Kidney epithelial cell (primary cell): ENCODE results near the gene DAPK3. TPM values are rescaled to one million over a fixed set of nuclear protein-coding genes. Genes with fewer than 3 reads are reported as not detected.
A peak's percentile ranks its signal among the peaks of the same experiment; 100 is the strongest.

Experiments
- DNase-seq: peaks from one replicate; pipeline ENCODE4 v3.0.0-alpha.2; 2010; ENCODE audit warnings: low read depth
- H3K27me3 ChIP-seq: 2 replicates; pipeline ENCODE4 v1.6.0; 2011; ENCODE audit warnings: low read length; ENCODE audit not compliant: control insufficient read depth, insufficient read depth
- H3K36me3 ChIP-seq: 2 replicates; pipeline ENCODE4 v1.5.1; 2011; ENCODE audit warnings: low read length; ENCODE audit not compliant: control insufficient read depth, insufficient read depth
- H3K4me3 ChIP-seq: 2 replicates; pipeline ENCODE4 v1.5.1; 2011; ENCODE audit warnings: low read depth, mild to moderate bottlenecking, control low read depth, low read length
- total RNA-seq: library from RNA; depleted of rRNA; stranded (reverse); fragments of >200 nt; gene quantifications from 2 replicates; pipeline ENCODE4 v1.2.3, GENCODE V29; 2015
- TF ChIP-seq, protein P1 (sequence below): IDR thresholded peaks from 2 replicates; pipeline ENCODE4 v1.5.1; 2011; ENCODE audit warnings: mild to moderate bottlenecking, moderate library complexity, low read length, control low read depth, inconsistent platforms; ENCODE audit not compliant: insufficient read depth, poor library complexity, severe bottlenecking

Gene DAPK3
- total RNA-seq, 1 donor from 2014 or later: 199 TPM

GRCh38 chr19:3983542-3983914 lies 12.6 kb upstream of the DAPK3 start:
- Histone ChIP-seq H3K36me3 (peaks cover 21% of the 10 kb centered on the region), H3K27me3 (no peaks in the 10 kb centered on the region), H3K4me3 (peak overlapping the region; percentile 92)
- TF ChIP-seq, protein P1, sequence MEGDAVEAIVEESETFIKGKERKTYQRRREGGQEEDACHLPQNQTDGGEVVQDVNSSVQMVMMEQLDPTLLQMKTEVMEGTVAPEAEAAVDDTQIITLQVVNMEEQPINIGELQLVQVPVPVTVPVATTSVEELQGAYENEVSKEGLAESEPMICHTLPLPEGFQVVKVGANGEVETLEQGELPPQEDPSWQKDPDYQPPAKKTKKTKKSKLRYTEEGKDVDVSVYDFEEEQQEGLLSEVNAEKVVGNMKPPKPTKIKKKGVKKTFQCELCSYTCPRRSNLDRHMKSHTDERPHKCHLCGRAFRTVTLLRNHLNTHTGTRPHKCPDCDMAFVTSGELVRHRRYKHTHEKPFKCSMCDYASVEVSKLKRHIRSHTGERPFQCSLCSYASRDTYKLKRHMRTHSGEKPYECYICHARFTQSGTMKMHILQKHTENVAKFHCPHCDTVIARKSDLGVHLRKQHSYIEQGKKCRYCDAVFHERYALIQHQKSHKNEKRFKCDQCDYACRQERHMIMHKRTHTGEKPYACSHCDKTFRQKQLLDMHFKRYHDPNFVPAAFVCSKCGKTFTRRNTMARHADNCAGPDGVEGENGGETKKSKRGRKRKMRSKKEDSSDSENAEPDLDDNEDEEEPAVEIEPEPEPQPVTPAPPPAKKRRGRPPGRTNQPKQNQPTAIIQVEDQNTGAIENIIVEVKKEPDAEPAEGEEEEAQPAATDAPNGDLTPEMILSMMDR: no peak
- DNase-seq: no peak

DNA sequence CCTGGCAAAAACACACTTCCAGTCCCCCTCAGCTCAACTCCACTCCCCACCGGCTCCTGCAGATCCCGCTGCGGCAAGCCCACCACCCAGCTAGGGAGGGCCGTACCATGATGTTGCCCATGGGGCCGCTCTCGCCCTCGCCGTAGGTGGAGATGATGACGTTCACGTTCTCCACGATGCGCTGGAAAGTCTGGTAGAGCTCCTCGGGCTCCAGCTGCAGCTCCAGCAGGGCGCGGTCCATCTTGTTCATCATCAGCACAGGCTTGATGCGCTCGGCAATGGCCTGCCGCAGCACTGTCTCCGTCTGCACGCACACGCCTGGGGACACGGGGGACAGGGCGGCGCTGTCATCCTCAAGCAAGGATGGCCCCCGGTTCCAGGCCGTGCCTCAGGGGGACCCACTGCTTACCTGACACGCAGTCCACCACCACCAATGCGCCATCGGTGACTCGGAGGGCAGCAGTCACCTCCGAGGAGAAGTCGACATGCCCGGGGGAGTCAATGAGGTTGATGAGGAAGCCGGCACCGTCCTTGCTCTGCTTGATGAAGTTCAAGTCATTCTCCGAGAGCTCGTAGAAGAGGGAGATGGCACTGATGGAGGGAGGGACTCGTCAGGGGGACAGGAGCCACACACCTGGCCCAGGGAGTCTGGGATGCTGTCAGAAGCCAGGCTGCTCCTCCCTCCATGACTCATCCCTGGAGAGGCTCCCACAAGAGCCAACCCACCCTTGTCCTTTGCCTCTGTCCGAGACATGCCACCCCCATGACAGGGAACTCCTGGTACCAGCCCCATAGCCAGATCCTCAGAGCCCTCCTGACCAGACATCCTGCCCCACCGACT lies 12.0 kb upstream of the DAPK3 start:
- DNase-seq: no peak
- no peaks in the 10 kb centered on the region for H3K27me3 ChIP-seq
- H3K36me3 ChIP-seq: peaks cover 23% of the 10 kb centered on the region
- TF ChIP-seq, protein P1: no peak
- peak overlapping the region; percentile 92 for H3K4me3 ChIP-seq

DNA sequence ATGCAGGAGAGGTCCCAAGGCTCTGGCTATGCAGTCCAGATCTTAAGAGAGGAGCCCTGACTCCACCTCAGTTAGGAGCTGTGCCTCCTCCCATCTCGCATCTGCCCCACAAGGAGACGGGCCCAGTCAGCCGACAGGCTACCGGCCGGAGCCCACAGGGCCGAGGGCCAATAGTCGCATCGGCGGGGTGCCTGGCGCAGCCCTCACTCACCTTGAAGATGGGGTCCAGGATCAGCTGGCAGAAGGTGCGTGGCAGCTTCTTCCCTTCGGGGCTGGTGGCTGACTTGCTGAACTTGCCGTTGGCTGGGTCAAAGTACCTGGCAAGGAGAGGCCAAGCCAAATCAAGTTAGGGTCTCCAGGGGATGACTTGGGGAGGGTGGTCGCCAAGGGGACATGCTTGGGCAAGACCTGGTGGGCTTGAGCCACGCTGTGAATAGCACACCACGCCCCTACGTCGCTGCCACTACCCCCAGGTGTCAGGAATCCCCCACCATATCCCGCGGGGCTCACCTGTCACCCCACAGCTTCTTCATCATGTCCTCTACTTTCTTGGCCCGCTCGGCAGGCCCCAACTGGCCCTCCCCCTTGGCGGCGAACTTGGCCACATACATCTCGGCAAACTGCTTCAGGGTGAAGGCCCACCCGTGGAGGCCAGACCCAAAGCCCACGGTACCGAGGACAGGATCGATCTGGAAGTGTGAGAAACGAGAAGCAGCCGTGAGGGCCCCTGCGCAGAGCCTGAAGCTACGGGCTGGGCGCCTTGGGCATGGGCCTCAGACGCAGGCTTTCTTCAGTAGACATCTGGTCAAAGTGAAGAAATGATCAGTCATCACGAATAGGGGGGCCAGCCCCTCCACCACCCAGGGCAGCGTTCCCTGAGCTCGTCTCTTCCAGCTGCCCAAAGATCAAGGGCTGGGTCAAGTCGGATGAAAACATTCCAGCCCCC lies 11.1 kb upstream of the DAPK3 start:
- DNase-seq: no peak
- Histone ChIP-seq H3K27me3 (no peaks in the 10 kb centered on the region), H3K4me3 (no peak overlapping the region), H3K36me3 (peaks cover 27% of the 10 kb centered on the region)
- TF ChIP-seq, protein P1: no peak

GRCh38 chr19:3981373-3981735 lies 10.5 kb upstream of the DAPK3 start:
- no peaks in the 10 kb centered on the region for H3K27me3 ChIP-seq
- DNase-seq: no peak
- no peak overlapping the region for H3K4me3 ChIP-seq
- peaks cover 30% of the 10 kb centered on the region for H3K36me3 ChIP-seq
- TF ChIP-seq, protein P1: no peak

- no peak for DNase-seq
- H3K36me3 ChIP-seq: peaks cover 30% of the 10 kb centered on the region
- no peaks in the 10 kb centered on the region for H3K27me3 ChIP-seq
- no peak overlapping the region for H3K4me3 ChIP-seq
- TF ChIP-seq, protein P1: no peak
Measured at GRCh38 chr19:3980353-3981251, 9.7 kb upstream of the DAPK3 start.
